SJSA1 (cell line): ENCODE results near the gene NOL4L. TPM values are rescaled to one million over a fixed set of nuclear protein-coding genes. Genes with fewer than 3 reads are reported as not detected.
"Not testable (repeated sequence)": the region's sequence is repeated elsewhere in the genome, so short reads cannot be mapped to it uniquely, and the experiment has no call there.

Source experiments
- DNase-seq, 2 experiments: peaks; one replicate each; pipeline ENCODE4 v3.0.0-alpha.2; 2015 to 2020; ENCODE audit warnings: low spot score in 2 of 2, low read depth in 1 of 2
- H3K27ac ChIP-seq: fragments of 250-450 bp; sonication (Bioruptor Pico); 2 replicates; pipeline ENCODE4 v1.5.1; 2020; ENCODE audit warnings: mild to moderate bottlenecking, moderate library complexity
- H3K27me3 ChIP-seq: fragments of 250-450 bp; sonication (Bioruptor Pico); replicated peaks from 2 replicates; pipeline ENCODE4 v1.5.1; 2020; ENCODE audit warnings: mild to moderate bottlenecking, moderate library complexity
- H3K36me3 ChIP-seq: fragments of 250-450 bp; sonication (Bioruptor Pico); 2 replicates; pipeline ENCODE4 v1.5.1; 2020; ENCODE audit warnings: mild to moderate bottlenecking
- H3K4me1 ChIP-seq: fragments of 250-450 bp; sonication (Bioruptor Pico); replicated peaks from 2 replicates; pipeline ENCODE4 v1.6.1; 2021; ENCODE audit warnings: mild to moderate bottlenecking
- H3K4me3 ChIP-seq: fragments of 250-450 bp; sonication (Bioruptor Pico); 2 replicates; pipeline ENCODE4 v1.5.1; 2020; ENCODE audit warnings: mild to moderate bottlenecking
- H3K9me3 ChIP-seq: fragments of 250-450 bp; sonication (Bioruptor Pico); replicated peaks from 2 replicates; pipeline ENCODE4 v1.5.1; 2020; ENCODE audit warnings: mild to moderate bottlenecking
- total RNA-seq: library from RNA; depleted of rRNA; stranded (reverse); fragments of >200 nt; shearing (Covaris generic); gene quantifications from 2 replicates; pipeline ENCODE4 v1.2.3, GENCODE V29; 2014

NOL4L gene
- total RNA-seq, 1 experiment from 2014 or later: 11.4 TPM

GRCh38 chr20:32596681-32597252 is 11.6 kb upstream of the NOL4L start:
- Histone ChIP-seq H3K27ac (no peak overlapping the region), H3K27me3 (no peaks in the 10 kb centered on the region), H3K9me3 (no peaks in the 10 kb centered on the region), H3K4me3 (no peak overlapping the region), H3K36me3 (no peaks in the 10 kb centered on the region), H3K4me1 (no peaks in the 10 kb centered on the region)
- no peak for DNase-seq

- Histone ChIP-seq H3K36me3 (no peaks in the 10 kb centered on the region), H3K27me3 (no peaks in the 10 kb centered on the region), H3K9me3 (no peaks in the 10 kb centered on the region), H3K27ac (no peak overlapping the region), H3K4me1 (no peaks in the 10 kb centered on the region), H3K4me3 (no peak overlapping the region)
- DNase-seq: no peak
Observed at GRCh38 chr20:32595143-32595542, 10.0 kb upstream of the NOL4L start.

- not testable (repeated sequence) for H3K36me3 ChIP-seq, H3K4me3 ChIP-seq, H3K27ac ChIP-seq, DNase-seq, H3K9me3 ChIP-seq, H3K4me1 ChIP-seq, H3K27me3 ChIP-seq
Observed at GRCh38 chr20:32594669-32595068, 9.5 kb upstream of the NOL4L start.

- no peaks in the 10 kb centered on the region for H3K9me3 ChIP-seq
- H3K4me1 ChIP-seq: peaks cover 7% of the 10 kb centered on the region
- no peaks in the 10 kb centered on the region for H3K36me3 ChIP-seq
- H3K4me3 ChIP-seq: no peak overlapping the region
- no peaks in the 10 kb centered on the region for H3K27me3 ChIP-seq
- DNase-seq: no peak
- no peak overlapping the region for H3K27ac ChIP-seq
Observed at GRCh38 chr20:32594204-32594603, 9.1 kb upstream of the NOL4L start.

- not testable (repeated sequence) for H3K27ac ChIP-seq, H3K4me3 ChIP-seq, H3K36me3 ChIP-seq, DNase-seq, H3K9me3 ChIP-seq, H3K27me3 ChIP-seq
- peaks cover 10% of the 10 kb centered on the region for H3K4me1 ChIP-seq
Observed at GRCh38 chr20:32592616-32593015, 7.5 kb upstream of the NOL4L start.

GRCh38 chr20:32592022-32592421 is 6.9 kb upstream of the NOL4L start:
- H3K4me3 ChIP-seq: no peak overlapping the region
- H3K36me3 ChIP-seq: no peaks in the 10 kb centered on the region
- peaks cover 10% of the 10 kb centered on the region for H3K4me1 ChIP-seq
- H3K9me3 ChIP-seq: no peaks in the 10 kb centered on the region
- no peaks in the 10 kb centered on the region for H3K27me3 ChIP-seq
- H3K27ac ChIP-seq: no peak overlapping the region
- no peak for DNase-seq

GRCh38 chr20:32589769-32590168 is 4.6 kb upstream of the NOL4L start:
- peaks cover 10% of the 10 kb centered on the region for H3K4me1 ChIP-seq
- no peak for DNase-seq
- H3K27me3 ChIP-seq: peaks cover 11% of the 10 kb centered on the region
- peak overlapping the region; percentile 29; the same call in 1 of the 2 replicates for H3K27ac ChIP-seq
- H3K36me3 ChIP-seq: no peaks in the 10 kb centered on the region
- H3K4me3 ChIP-seq: no peak overlapping the region
- H3K9me3 ChIP-seq: no peaks in the 10 kb centered on the region

- Histone ChIP-seq H3K36me3 (no peaks in the 10 kb centered on the region), H3K9me3 (no peaks in the 10 kb centered on the region), H3K27ac (peak overlapping the region; percentile 29; the same call in 1 of the 2 replicates), H3K27me3 (peaks cover 11% of the 10 kb centered on the region), H3K4me3 (no peak overlapping the region), H3K4me1 (peaks cover 13% of the 10 kb centered on the region)
- DNase-seq: no peak
Observed at GRCh38 chr20:32589256-32589655, 4.1 kb upstream of the NOL4L start.

GRCh38 chr20:32588040-32588439 is 2.9 kb upstream of the NOL4L start:
- DNase-seq: no peak
- no peak overlapping the region for H3K27ac ChIP-seq
- H3K4me3 ChIP-seq: no peak overlapping the region
- peaks cover 14% of the 10 kb centered on the region for H3K4me1 ChIP-seq
- H3K9me3 ChIP-seq: no peaks in the 10 kb centered on the region
- no peaks in the 10 kb centered on the region for H3K36me3 ChIP-seq
- peaks cover 11% of the 10 kb centered on the region for H3K27me3 ChIP-seq

GRCh38 chr20:32586291-32586690 is 1.2 kb upstream of the NOL4L start:
- H3K36me3 ChIP-seq: no peaks in the 10 kb centered on the region
- H3K4me1 ChIP-seq: peaks cover 18% of the 10 kb centered on the region
- H3K9me3 ChIP-seq: no peaks in the 10 kb centered on the region
- peaks cover 11% of the 10 kb centered on the region for H3K27me3 ChIP-seq
- no peak overlapping the region for H3K4me3 ChIP-seq
- no peak overlapping the region for H3K27ac ChIP-seq
- DNase-seq: no peak

- no peak overlapping the region for H3K4me3 ChIP-seq
- H3K4me1 ChIP-seq: peaks cover 18% of the 10 kb centered on the region
- H3K27ac ChIP-seq: no peak overlapping the region
- H3K36me3 ChIP-seq: no peaks in the 10 kb centered on the region
- no peak for DNase-seq
- H3K27me3 ChIP-seq: peaks cover 11% of the 10 kb centered on the region
- no peaks in the 10 kb centered on the region for H3K9me3 ChIP-seq
Observed at GRCh38 chr20:32585586-32586127, 524 bp upstream of the NOL4L start.

- DNase-seq: no peak
- Histone ChIP-seq H3K27ac (no peak overlapping the region), H3K27me3 (peaks cover 11% of the 10 kb centered on the region), H3K9me3 (no peaks in the 10 kb centered on the region), H3K4me3 (peak overlapping the region; percentile 54), H3K36me3 (no peaks in the 10 kb centered on the region), H3K4me1 (peaks cover 7% of the 10 kb centered on the region)
Observed at GRCh38 chr20:32583581-32584070, 1.5 kb downstream of the NOL4L start.

GRCh38 chr20:32582659-32583580 is 2.2 kb downstream of the NOL4L start:
- Histone ChIP-seq H3K27ac (no peak overlapping the region), H3K27me3 (peaks cover 11% of the 10 kb centered on the region), H3K4me1 (peaks cover 7% of the 10 kb centered on the region), H3K4me3 (peak overlapping the region; percentile 54), H3K9me3 (no peaks in the 10 kb centered on the region), H3K36me3 (no peaks in the 10 kb centered on the region)
- DNase-seq: no peak
